ENCODE measurements around the gene ZNF579. TPM values are rescaled to one million over a fixed set of nuclear protein-coding genes. Genes with fewer than 3 reads are reported as not detected.

ZNF579 gene
- total and polyA plus RNA-seq, 2 of the 13 experiments (the other 11 are each of a cell fraction or from before 2014, with no cell fraction given) = 2.1 to 2.9 TPM

DNA sequence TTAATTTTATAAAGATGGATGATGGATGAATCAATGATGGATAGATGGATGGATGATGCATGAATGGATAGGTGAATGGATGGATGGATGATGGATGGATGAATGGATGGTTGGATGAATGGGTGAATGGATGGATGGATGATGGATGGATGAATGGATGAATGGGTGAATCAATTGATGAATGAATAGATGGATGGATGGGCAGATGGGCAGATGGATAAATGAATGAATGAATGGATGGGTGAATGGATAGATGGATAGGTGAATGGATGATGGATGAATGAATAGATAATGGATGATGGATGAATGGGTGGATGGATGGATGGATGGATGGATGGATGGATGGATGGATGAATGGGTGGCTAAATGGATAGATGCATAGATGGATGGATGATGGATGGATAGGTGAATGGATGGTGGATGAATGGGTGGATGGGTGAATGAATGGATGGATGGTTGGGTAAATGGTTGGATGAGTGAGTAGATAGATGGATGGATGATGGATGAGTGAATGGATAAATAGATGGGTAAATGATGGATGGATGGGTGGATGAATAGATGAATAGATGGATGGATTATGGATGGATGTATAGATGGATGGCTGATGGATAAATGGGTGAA, 12.8 kb downstream of the ZNF579 start:
- Histone ChIP-seq H3K36me3 (replicated peaks in 1 of 2; ENCODE audit: control insufficient read depth in 1 of 2, insufficient read depth in 2 of 2, low read length in 2 of 2) (no peaks in the 10 kb centered on the region), H2AFZ (ENCODE audit: low read length) (no peak overlapping the region), H3K9me3 (ENCODE audit: low read length) (no peaks in the 10 kb centered on the region), H3K9ac (ENCODE audit: insufficient read depth, low read depth, low read length) (no peak overlapping the region), H3K79me2 (ENCODE audit: insufficient read depth, low read length) (no peaks in the 10 kb centered on the region), H3K4me2 (ENCODE audit: low read depth, low read length) (no peak overlapping the region), H3K4me3 (replicated peaks in 1 of 3; ENCODE audit: insufficient read depth in 1 of 3, low read depth in 2 of 3, low read length in 3 of 3) (no peak overlapping the region), H4K20me1 (ENCODE audit: insufficient read depth, low read length) (no peaks in the 10 kb centered on the region), H3K4me1 (ENCODE audit: insufficient read depth, low read length) (peaks cover 16% of the 10 kb centered on the region), H3K27me3 (ENCODE audit: control insufficient read depth in 1 of 2, insufficient read depth in 2 of 2, low read length in 2 of 2) (peaks cover 0 to 5% of the 10 kb centered on the region in 2 experiments; a peak in 2 of 5 replicates), H3K27ac (ENCODE audit: extremely low read length, insufficient read depth, low read length) (no peak overlapping the region)
- POLR2A ChIA-PET = no interaction called here
- in situ Hi-C loops (cut with HindIII; ENCODE audit: extremely low pct_ligation_motif_present, low pct_unique_long_range_greater_than_20kb) (no loop called here), intact Hi-C loops (cut with micrococcal nuclease; ENCODE audit: unreplicated experiment) (no loop called here)
- CTCF ChIA-PET (ENCODE audit: low intra/inter-chr PET ratio, low total read pairs) = no interaction called here
- FAIRE-seq (no peak), DNase-seq (ENCODE audit: low spot score) (no peak), ATAC-seq (no peak)
- TF ChIP-seq, protein P1, sequence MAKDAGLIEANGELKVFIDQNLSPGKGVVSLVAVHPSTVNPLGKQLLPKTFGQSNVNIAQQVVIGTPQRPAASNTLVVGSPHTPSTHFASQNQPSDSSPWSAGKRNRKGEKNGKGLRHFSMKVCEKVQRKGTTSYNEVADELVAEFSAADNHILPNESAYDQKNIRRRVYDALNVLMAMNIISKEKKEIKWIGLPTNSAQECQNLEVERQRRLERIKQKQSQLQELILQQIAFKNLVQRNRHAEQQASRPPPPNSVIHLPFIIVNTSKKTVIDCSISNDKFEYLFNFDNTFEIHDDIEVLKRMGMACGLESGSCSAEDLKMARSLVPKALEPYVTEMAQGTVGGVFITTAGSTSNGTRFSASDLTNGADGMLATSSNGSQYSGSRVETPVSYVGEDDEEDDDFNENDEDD (CRISPR knock-in tag; IDR thresholded peaks at IDR 0.05; ENCODE audit: borderline replicate concordance) = no peak
- TF ChIP-seq NBN (conservative IDR thresholded peaks at IDR 0.05) (0 out of 2 replicates have a peak, but pooled peaks have one; percentile 22), PHB2 (IDR thresholded peaks at IDR 0.05; ENCODE audit: partially characterized antibody) (peak; percentile 16), NAIF1 (CRISPR knock-in tag; IDR thresholded peaks at IDR 0.05; ENCODE audit: borderline replicate concordance) (no peak), MNT (IDR thresholded peaks at IDR 0.05) (0 out of 2 replicates have a peak, but pooled peaks have one; percentile 3), ZNF678 (CRISPR knock-in tag; IDR thresholded peaks at IDR 0.05) (no peak), MEIS1 (CRISPR knock-in tag; IDR thresholded peaks at IDR 0.05; ENCODE audit: borderline replicate concordance) (no peak)
- BruUV-seq (replicated peaks) = no TSS peak
